Glomerular endothelial cell (primary cell): ENCODE results near the gene SEC14L5. TPM values are rescaled to one million over a fixed set of nuclear protein-coding genes. Genes with fewer than 3 reads are reported as not detected.

Source experiments
- DNase-seq: peaks from one replicate; pipeline ENCODE4 v3.0.0-alpha.2; 2011; ENCODE audit warnings: low read depth, low spot score; ENCODE audit errors: extremely low read depth
- total RNA-seq: library from RNA; depleted of rRNA; stranded (reverse); fragments of >200 nt; gene quantifications from 2 replicates; pipeline ENCODE4 v1.2.3, GENCODE V29; 2015

Gene SEC14L5
- total RNA-seq, 1 donor from 2014 or later: not detected

DNA sequence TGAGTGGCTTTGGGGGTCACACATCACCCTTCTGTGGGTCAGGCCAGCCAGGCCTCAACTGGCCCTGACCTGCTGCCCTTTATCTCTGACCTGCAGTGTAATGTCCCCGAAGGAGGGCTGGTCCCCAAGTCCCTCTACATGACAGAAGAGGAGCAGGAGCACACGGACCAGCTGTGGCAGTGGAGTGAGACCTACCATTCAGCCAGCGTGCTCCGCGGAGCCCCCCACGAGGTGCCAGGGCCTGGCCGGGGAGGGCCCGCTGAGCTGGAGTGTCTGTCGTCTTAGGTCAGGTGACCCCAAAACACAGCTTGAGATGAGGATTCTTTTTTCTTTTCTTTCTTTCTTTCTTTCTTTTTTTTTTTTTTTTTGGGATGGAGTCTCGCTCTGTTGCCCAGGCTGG is 49.1 kb downstream of the SEC14L5 start:
- no peak for DNase-seq

- no peak for DNase-seq
Observed at GRCh38 chr16:5008311-5008731, 50.2 kb downstream of the SEC14L5 start.

- DNase-seq: no peak
Observed at GRCh38 chr16:5010576-5011329, 52.6 kb downstream of the SEC14L5 start.

DNA sequence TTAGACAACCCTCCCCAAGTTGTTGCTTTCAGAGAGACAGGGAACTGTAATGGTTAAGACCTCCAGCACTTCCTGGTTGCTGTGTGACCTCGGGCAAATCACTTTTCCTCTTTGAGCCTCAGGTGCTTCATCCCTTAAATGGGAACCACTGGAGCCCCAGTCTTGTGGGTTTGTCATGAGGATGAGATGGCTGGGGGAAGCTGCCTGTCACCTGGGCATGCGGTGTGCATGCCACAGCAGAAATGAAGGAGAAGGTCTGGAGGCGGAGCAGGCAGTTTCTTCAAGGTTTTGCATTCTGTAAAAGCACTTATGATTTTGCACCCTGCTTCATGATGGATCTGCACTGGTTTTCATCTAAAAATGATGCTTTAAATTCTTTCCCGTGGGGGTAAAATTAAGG is 53.5 kb downstream of the SEC14L5 start:
- no peak for DNase-seq

- DNase-seq: no peak
Observed at GRCh38 chr16:5012887-5013286, 54.8 kb downstream of the SEC14L5 start.

DNA sequence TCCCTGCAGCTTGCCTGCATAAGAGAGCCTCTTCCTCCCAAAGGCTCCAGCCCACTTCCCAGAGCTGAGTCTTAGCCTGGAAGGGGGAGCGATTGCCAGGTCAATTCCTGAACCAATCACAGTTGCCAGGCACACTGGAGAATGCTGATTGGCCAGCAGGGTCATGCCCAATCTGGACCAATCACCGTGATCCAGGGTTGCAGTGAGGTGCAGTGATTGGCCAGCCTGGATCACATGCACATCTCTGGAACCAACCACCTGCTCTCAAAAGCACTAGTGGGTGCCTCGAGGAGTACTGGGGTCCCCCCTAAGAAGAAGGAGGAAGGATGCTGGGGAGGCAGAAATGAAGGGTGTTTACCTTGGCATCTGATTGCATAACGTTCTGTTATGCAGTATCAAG is 57.2 kb downstream of the SEC14L5 start:
- no peak for DNase-seq

DNA sequence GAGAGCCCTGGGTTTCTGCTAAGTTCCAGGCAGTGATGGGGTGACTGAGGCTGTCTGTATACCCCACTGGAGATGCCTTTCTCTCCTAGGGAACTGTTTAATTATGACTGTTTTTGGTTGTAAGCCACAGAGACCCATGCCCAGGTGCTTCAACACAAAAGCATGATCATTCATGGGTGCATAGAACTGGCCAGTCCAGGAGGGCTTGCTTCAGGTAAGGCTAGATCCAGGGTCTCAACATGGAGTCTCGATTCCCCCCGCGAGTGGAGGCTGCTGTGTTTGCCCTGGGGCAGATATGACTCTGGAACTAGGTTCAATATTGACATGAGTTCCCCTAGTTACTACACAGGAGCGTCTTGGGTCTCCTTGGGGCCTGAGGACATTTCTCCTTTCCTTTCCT is 57.8 kb downstream of the SEC14L5 start:
- no peak for DNase-seq

- no peak for DNase-seq
Observed at GRCh38 chr16:5016967-5017677, 59.0 kb downstream of the SEC14L5 start.

- DNase-seq: no peak
Observed at GRCh38 chr16:5017678-5017969, 59.5 kb downstream of the SEC14L5 start.

DNA sequence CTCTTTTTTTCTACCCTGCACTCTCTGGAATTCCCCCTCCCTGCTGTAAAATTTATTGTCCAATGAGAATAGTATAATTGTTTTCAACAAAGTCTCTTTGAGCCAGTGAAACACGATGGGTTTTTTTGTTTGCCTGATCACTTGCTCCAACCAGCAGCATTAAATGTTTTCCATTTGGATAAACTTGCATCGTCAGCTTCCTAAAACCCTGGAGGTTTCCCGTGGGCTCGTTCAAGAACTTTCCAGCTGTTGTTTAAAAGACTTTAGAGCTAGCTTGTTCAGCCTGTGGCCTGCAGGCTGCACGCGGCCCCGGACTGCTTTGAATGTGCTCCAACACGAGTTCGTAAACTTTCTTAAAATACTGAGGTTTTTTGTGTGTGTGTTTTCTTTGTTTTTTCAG is 60.7 kb downstream of the SEC14L5 start:
- DNase-seq: no peak

- DNase-seq: no peak
Observed at GRCh38 chr16:5019775-5020174, 61.6 kb downstream of the SEC14L5 start.

GRCh38 chr16:5020551-5020950 is 62.4 kb downstream of the SEC14L5 start:
- no peak for DNase-seq

GRCh38 chr16:5022521-5022920 is 64.4 kb downstream of the SEC14L5 start:
- DNase-seq: no peak

- DNase-seq: no peak
Observed at GRCh38 chr16:5024632-5025031, 66.5 kb downstream of the SEC14L5 start.

DNA sequence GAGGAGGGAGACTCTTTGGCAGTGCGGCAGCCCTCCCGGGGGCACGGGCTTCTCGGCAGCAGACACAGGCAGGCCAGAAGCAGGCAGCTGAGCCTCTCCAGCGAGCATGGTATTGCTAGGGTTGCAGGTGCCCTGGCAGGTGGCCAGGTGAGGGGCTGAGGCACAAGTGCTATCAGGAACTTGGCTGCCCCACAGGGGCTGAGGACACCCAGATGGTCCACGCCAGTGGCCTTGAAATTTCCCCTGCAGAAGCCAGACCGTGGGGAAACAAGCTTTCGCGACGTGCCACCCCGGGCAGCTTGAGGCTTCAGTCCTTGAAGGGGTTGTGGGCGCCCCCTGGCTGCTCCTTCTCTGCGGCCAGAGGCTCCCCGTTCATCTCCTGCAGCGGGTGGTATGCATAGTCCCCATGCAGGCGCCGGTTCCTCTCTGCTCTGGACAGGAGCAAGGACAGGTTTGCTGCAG is 67.1 kb downstream of the SEC14L5 start:
- no peak for DNase-seq

DNA sequence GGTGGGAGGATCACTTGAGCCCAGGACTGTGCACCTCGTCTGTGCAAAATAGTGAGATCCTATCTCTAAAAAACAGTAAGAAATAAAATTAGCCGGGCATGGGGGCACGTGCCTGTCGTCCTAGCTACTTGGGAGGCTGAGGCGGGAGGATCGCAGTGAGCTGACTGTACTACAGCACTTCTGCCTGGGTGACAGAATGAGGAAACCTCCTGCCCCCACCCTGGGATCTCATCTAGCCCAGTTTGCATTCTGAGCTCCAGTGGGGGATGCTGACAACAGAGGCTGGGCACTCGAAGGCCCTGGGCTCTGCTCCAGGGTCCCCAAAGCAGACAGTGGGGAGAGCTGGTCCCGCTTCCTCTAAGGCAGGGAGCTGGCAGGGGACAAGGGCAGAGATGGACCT is 68.5 kb downstream of the SEC14L5 start:
- no peak for DNase-seq

DNA sequence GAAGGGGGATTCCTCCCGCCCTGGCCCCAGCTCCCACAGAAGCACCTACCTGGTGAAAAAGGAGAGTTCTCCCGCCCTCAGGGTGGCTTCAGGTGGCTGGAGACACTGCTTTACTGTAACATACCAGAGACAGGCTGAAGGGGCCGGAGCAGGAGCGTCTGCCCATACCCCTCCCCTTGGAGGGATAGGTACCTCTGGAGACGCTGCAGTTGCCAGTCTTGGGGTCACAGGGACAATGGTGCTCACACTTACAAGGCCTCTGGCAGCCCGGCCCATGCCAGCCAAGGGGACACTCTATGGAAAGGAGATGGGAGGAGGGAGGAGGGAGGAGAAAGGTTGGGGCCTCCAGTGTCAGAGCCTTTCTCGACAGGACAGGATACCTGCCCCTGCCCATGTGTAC is 69.0 kb downstream of the SEC14L5 start:
- no peak for DNase-seq

DNA sequence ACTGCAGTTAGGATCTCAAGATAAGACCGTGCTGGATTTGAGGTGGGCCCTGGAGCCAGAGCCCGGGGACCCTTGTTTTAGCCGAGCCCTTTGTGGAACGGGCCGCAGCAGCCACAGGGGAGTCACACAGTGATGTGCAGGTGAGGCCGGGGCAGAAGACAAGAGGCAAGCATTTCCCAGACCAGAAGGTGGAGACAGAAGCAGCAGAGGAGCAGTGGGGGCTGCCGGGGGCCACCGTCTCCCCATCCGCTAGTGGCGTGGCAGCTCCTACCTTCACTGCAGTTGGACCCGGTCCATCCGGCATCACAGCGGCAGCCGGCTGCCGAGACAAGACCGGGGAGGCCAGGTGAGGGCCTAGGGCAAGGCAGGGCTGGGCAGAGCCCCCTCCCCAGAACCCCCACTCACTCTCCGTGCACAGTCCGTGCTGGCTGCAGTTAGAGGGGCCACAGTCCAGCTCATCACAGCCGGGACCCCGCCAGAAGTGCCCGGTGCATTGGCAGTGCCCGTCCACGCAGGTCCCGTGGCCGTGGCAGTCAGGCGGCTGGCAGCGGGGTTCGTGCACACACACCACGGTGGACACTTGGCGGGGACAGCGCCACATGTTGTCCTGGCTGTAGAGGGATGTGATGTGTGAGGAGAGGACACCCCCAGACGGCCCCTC is 69.6 kb downstream of the SEC14L5 start:
- no peak for DNase-seq

DNA sequence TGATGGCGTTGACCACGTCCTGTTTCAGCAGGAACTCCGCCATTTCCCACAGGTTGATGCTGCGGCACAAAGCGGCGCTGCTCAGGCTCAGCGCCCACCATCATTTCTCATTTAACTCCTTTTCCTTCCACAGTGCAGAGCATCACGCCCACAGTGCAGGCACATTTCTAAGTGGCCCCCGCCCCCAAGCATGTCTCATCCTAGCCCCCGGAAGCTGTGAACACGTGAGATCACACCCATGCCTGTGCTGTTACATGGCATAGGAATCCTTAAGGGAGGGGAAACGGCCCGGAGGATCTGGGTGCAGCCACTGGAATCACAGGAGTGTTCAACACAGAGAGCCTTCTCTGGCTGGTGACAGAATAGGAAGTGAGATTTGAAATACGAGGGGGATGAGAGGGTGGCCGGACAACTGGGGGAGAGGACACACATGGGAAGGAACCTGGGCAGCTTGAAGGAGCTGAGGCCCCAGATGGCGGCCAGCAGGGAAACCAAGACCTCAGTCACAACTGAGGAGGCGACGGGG is 70.9 kb downstream of the SEC14L5 start:
- no peak for DNase-seq

DNA sequence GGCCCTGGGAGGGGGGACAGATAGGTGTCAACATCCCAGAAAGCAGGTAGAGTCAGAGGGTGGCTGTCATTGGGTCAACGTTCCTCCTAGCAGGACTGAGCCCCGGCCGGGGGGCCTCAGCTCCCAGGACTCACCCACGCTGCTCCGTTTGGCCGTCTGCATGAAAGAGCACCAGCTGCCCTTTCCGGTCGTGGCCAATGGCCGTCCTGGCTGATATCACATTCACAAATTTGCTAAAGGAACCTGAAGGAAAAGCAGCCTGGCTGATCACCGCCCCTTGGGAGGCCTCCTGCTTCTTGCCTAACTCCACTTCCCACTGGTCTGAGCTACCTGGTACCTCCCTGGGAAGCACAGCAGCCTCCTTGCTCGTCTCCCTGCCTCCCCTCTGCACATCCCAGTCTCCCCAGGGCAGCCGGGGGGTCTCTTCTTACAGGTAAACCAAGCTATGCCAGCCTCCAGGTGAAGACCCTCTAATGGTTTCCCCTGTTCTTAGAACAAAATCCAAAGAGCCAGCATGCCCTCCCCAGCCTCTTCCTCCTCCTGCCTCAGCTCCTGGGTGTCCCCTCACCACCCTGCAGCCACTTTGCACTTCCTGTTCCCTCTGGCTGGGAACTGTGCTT is 72.2 kb downstream of the SEC14L5 start:
- no peak for DNase-seq

DNA sequence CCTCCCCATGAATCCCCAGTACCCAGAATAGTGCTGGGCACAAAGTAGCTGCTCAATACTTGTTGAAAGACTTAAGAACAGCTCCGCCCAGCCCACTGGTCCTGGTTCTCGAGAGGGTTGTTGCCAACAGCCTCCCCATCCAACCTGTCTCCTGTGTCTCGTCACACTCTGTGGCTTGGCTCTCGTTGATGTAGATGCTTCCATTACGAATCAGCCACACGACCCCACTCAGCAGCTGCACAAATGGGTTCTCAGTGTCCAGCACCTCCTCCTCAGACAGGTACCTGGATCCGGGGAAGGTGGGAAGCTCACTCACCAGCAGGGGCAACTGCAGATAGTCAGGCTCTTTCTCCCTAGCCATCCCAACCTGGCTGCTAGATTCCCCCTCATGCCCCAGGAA is 73.5 kb downstream of the SEC14L5 start:
- no peak for DNase-seq
